PC-9 (cell line): ENCODE measurements around the gene YIPF5. TPM values are rescaled to one million over a fixed set of nuclear protein-coding genes. Genes with fewer than 3 reads are reported as not detected.

Experiments used
- BruUV-seq: library from RNA; stranded (reverse); fragments of 400-500 nt; replicated peaks from 2 replicates; lab custom pipeline; 2021; lab: Mats Ljungman, UMichigan
- CTCF ChIA-PET: fragments of 300-600 bp; sonication (Branson Sonifier 250); formaldehyde crosslinking; loops from one replicate; lab custom pipeline; 2022; ENCODE audit warnings: antibody characterized with exemption; lab: Charles Lee
- POLR2A ChIA-PET: fragments of 300-600 bp; sonication (Branson Sonifier 250); formaldehyde crosslinking; loops from one replicate; lab custom pipeline; 2022; ENCODE audit warnings: antibody characterized with exemption; ENCODE audit not compliant: unreplicated experiment; lab: Charles Lee
- DNase-seq, 2 experiments: peaks; one replicate each; pipeline versions ENCODE4 v3.0.0 to v3.0.0-alpha.2; 2015 to 2022; ENCODE audit warnings: mixed read lengths in 1 of 2
- H2AFZ ChIP-seq: fragments of 200-600 bp; sonication (generic); 2 replicates; pipeline ENCODE4 v1.8.1; 2017; ENCODE audit warnings: antibody characterized with exemption
- H3F3A ChIP-seq: fragments of 200-600 bp; sonication (generic); 2 replicates; pipeline ENCODE4 v1.8.1; 2017; ENCODE audit warnings: antibody characterized with exemption, mild to moderate bottlenecking, low read depth; ENCODE audit not compliant: insufficient read depth
- H3K27ac ChIP-seq: fragments of 200-600 bp; sonication (generic); 2 replicates; pipeline ENCODE4 v1.6.1; 2016; ENCODE audit warnings: mixed run types
- H3K27me3 ChIP-seq: fragments of 200-600 bp; sonication (generic); 2 replicates; pipeline ENCODE4 v1.6.1; 2016; ENCODE audit warnings: low read depth, mixed run types; ENCODE audit not compliant: insufficient read depth
- H3K36me3 ChIP-seq: fragments of 200-600 bp; sonication (generic); 2 replicates; pipeline ENCODE4 v1.6.1; 2016; ENCODE audit warnings: low read depth, mixed run types
- H3K4me1 ChIP-seq: fragments of 200-600 bp; sonication (generic); replicated peaks from 2 replicates; pipeline ENCODE4 v1.6.1; 2016; ENCODE audit warnings: mixed run types; ENCODE audit not compliant: insufficient read depth
- H3K4me2 ChIP-seq: fragments of 200-600 bp; sonication (generic); 2 replicates; pipeline ENCODE4 v1.6.1; 2017; ENCODE audit warnings: mixed run types
- H3K4me3 ChIP-seq: fragments of 200-600 bp; sonication (generic); 2 replicates; pipeline ENCODE4 v1.6.1; 2016; ENCODE audit warnings: mixed run types
- H3K79me2 ChIP-seq: fragments of 200-600 bp; sonication (generic); 2 replicates; pipeline ENCODE4 v1.6.1; 2017; ENCODE audit warnings: low read depth, mixed run types
- H3K9me2 ChIP-seq: fragments of 200-600 bp; sonication (generic); 2 replicates; pipeline ENCODE4 v1.8.1; 2017; ENCODE audit warnings: mild to moderate bottlenecking; ENCODE audit not compliant: insufficient read depth
- H3K9me3 ChIP-seq: fragments of 200-600 bp; sonication (generic); 2 replicates; pipeline ENCODE4 v1.8.1; 2016; ENCODE audit warnings: low read depth; ENCODE audit not compliant: insufficient read depth
- H4K20me1 ChIP-seq: fragments of 200-600 bp; sonication (generic); 2 replicates; pipeline ENCODE4 v1.8.1; 2017; ENCODE audit not compliant: insufficient read depth
- EZH2 ChIP-seq: fragments of 200-600 bp; sonication (generic); IDR thresholded peaks from 2 replicates; pipeline ENCODE4 v1.8.0; 2017; ENCODE audit warnings: antibody characterized with exemption, low read depth
- intact Hi-C: fragments of 100-400 bp; cut with micrococcal nuclease; formaldehyde crosslinking; loops from one replicate; pipeline ENCODE4 v1.10.0; 2022; ENCODE audit not compliant: unreplicated experiment
- total RNA-seq: library from RNA; stranded (reverse); gene quantifications from 2 replicates; pipeline ENCODE4 v1.2.3, GENCODE V29; 2021
- TF ChIP-seq, protein P1 (sequence below): fragments of 200-600 bp; sonication (generic); conservative IDR thresholded peaks from 2 replicates; pipeline ENCODE4 v1.6.1; 2017; ENCODE audit warnings: mixed run types, antibody characterized with exemption, mild to moderate bottlenecking, moderate library complexity

YIPF5 gene
- total RNA-seq, 1 experiment from 2014 or later, result 65.8 TPM

DNA sequence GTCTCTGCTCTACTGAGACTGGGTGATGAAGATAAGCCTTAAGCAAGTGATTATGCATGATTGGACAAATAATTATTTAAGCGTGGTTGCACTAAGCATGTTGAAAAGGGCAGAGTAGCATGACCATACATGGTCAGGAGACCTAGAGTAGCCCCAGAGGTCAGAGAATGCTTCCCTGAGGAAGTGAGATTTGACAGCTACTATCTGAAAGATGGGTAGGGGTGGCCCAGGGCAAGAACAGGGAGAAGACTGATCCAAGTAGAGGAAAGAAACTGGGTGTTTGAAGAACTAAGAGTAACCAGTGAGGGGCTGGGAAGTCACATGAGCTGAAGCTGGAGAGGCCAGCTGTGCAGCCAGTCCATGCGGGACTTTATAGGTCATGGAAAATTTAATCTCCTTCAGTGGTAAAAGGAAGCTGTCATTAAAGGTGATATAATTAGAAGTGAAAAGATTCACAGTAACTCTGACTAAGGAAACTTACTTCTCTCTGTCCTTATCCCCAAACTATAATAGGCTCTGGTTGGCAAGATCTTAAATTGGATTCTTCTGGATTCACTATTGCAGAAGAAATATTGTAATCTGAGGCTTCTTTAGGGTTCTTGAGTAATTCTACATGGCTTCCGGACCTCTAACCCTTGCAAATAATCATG is 35.2 kb downstream of the YIPF5 start:
- Histone ChIP-seq H3K36me3 (no peaks in the 10 kb centered on the region), H3K4me3 (no peak overlapping the region), H4K20me1 (no peaks in the 10 kb centered on the region), H2AFZ (no peak overlapping the region), H3K4me2 (no peak overlapping the region), H3K27ac (no peak overlapping the region), H3K27me3 (no peaks in the 10 kb centered on the region), H3F3A (no peaks in the 10 kb centered on the region), H3K79me2 (no peaks in the 10 kb centered on the region), H3K4me1 (no peaks in the 10 kb centered on the region), H3K9me2 (no peaks in the 10 kb centered on the region), H3K9me3 (no peaks in the 10 kb centered on the region)
- TF ChIP-seq, protein P1, sequence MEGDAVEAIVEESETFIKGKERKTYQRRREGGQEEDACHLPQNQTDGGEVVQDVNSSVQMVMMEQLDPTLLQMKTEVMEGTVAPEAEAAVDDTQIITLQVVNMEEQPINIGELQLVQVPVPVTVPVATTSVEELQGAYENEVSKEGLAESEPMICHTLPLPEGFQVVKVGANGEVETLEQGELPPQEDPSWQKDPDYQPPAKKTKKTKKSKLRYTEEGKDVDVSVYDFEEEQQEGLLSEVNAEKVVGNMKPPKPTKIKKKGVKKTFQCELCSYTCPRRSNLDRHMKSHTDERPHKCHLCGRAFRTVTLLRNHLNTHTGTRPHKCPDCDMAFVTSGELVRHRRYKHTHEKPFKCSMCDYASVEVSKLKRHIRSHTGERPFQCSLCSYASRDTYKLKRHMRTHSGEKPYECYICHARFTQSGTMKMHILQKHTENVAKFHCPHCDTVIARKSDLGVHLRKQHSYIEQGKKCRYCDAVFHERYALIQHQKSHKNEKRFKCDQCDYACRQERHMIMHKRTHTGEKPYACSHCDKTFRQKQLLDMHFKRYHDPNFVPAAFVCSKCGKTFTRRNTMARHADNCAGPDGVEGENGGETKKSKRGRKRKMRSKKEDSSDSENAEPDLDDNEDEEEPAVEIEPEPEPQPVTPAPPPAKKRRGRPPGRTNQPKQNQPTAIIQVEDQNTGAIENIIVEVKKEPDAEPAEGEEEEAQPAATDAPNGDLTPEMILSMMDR, result no peak
- no peak for TF ChIP-seq EZH2
- no TSS peak for BruUV-seq
- ChIA-PET POLR2A (no interaction called here), CTCF (no interaction called here)
- intact Hi-C loops, result loop anchor here (5.0 kb wide), 1 partner anchor 158 kb away; no protein-coding TSS in a partner anchor
- DNase-seq, result no peak

DNA sequence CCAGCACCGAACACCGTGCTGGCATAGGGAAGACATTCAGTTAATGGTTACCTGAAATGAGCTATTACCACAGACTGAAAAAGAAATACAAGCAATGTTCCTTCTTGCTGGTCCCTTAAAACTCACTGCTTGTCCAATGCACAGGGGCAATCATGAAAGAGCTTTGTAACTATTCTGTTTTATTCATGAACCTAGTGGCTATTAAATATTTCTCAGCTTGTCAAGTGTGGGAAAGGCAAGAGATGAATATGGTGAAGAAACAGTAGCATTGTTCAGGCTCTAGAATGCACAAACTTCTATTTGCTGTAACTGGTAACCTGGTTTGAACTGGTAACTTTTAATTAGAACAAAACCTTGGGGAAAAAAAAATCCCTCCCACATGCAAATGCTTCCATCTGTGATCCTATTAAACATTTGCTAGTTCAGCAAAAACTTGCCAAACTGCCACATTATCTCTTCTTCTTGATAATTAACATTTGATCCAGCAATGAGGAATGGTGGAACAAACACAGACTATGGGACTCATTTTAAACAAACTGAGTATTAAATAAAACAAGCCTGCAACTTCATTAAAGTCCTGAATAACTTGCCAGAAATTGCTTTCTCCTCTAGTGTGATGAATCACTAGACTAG is 36.1 kb downstream of the YIPF5 start:
- no peaks in the 10 kb centered on the region for H3K9me3 ChIP-seq
- H4K20me1 ChIP-seq, result no peaks in the 10 kb centered on the region
- no peak overlapping the region for H3K4me2 ChIP-seq
- TF ChIP-seq, protein P1, result no peak
- no peak for TF ChIP-seq EZH2
- no peak overlapping the region for H3K27ac ChIP-seq
- intact Hi-C loops, result no loop called here
- no peaks in the 10 kb centered on the region for H3K9me2 ChIP-seq
- no peaks in the 10 kb centered on the region for H3K36me3 ChIP-seq
- no peak for DNase-seq
- no peaks in the 10 kb centered on the region for H3K27me3 ChIP-seq
- no peaks in the 10 kb centered on the region for H3K79me2 ChIP-seq
- no TSS peak for BruUV-seq
- H3F3A ChIP-seq, result no peaks in the 10 kb centered on the region
- ChIA-PET POLR2A (no interaction called here), CTCF (interaction anchor here (0.7 to 1.4 kb wide), 2 partner anchors 8 to 260 kb away, joined by 3 to 6 read pairs; no protein-coding TSS in a partner anchor)
- H2AFZ ChIP-seq, result no peak overlapping the region
- H3K4me3 ChIP-seq, result no peak overlapping the region
- no peaks in the 10 kb centered on the region for H3K4me1 ChIP-seq

DNA sequence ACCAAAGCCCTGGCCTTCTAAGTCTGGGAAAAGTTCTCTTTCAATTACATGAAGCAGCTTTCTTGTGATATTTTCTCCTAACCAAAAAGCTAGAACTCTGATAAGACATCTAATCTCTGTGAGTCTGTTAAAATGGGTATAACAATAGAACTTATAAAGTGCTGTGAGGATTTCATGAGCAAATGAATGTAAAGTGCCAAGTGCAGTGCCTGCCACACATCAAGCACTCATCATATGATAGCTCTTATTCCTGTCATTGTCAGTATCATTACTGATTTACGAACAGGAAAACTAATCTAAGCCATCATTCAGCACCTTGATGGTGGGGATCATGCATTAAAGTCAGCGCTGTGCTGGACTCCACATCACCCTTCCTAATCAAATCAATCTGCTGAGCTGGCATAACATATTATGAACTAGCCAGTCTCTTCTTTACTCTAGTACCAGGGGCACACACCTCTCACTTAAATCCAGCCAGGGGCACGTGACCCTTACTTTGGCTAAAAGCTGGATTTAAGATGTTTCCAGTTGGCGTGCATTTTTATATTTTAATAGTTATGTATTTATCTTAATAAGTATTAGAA is 37.3 kb downstream of the YIPF5 start:
- H3K36me3 ChIP-seq, result no peaks in the 10 kb centered on the region
- TF ChIP-seq, protein P1, result no peak
- TF ChIP-seq EZH2, result no peak
- no peak overlapping the region for H2AFZ ChIP-seq
- no TSS peak for BruUV-seq
- no peaks in the 10 kb centered on the region for H3K27me3 ChIP-seq
- H4K20me1 ChIP-seq, result no peaks in the 10 kb centered on the region
- H3K4me2 ChIP-seq, result no peak overlapping the region
- CTCF ChIA-PET, result interaction anchor here (1.4 kb wide), 1 partner anchor 9 kb away, joined by 6 read pairs; no protein-coding TSS in a partner anchor
- H3K4me3 ChIP-seq, result no peak overlapping the region
- POLR2A ChIA-PET, result no interaction called here
- H3K79me2 ChIP-seq, result no peaks in the 10 kb centered on the region
- no peaks in the 10 kb centered on the region for H3K9me3 ChIP-seq
- intact Hi-C loops, result no loop called here
- no peaks in the 10 kb centered on the region for H3F3A ChIP-seq
- no peak for DNase-seq
- no peaks in the 10 kb centered on the region for H3K9me2 ChIP-seq
- H3K4me1 ChIP-seq, result no peaks in the 10 kb centered on the region
- H3K27ac ChIP-seq, result no peak overlapping the region
